H1 (cell line): ENCODE data around the gene GNG4. TPM values are rescaled to one million over a fixed set of nuclear protein-coding genes. Genes with fewer than 3 reads are reported as not detected.

ENCODE experiments used
- CTCF ChIA-PET: fragments of 300-600 bp; sonication (Branson Sonifier 250); formaldehyde crosslinking; loops from one replicate; lab custom pipeline; 2021; ENCODE audit not compliant: partially characterized antibody; lab: Charles Lee
- POLR2A ChIA-PET: fragments of 300-600 bp; sonication (Branson Sonifier 250); formaldehyde crosslinking; loops from one replicate; lab custom pipeline; 2021; ENCODE audit warnings: inconsistent platforms; ENCODE audit not compliant: partially characterized antibody; lab: Charles Lee
- DNase-seq, 2 experiments: peaks; one replicate each; pipeline versions ENCODE4 v3.0.0 to v3.0.0-alpha.2; 2010 to 2022; ENCODE audit warnings: low spot score in 2 of 2, low read depth in 1 of 2, mixed read lengths in 1 of 2
- FAIRE-seq: peaks from 2 replicates; lab custom pipeline; 2011; peaks lifted over from hg19 to GRCh38; lab: Jason Lieb, UNC
- H2AFZ ChIP-seq: 2 replicates; pipeline ENCODE4 v1.8.1; 2012; ENCODE audit warnings: low read length, inconsistent platforms
- H2AK5ac ChIP-seq: 2 replicates; pipeline ENCODE4 v1.6.1; 2013; ENCODE audit warnings: low read depth, low read length
- H2BK120ac ChIP-seq: replicated peaks from 2 replicates; pipeline ENCODE3; 2013; ENCODE audit warnings: low read depth, low read length, inconsistent platforms
- H2BK12ac ChIP-seq: 2 replicates; pipeline ENCODE4 v1.6.1; 2013; ENCODE audit warnings: low read depth, low read length
- H2BK15ac ChIP-seq: 2 replicates; pipeline ENCODE4 v1.6.1; 2013; ENCODE audit warnings: low read length
- H2BK20ac ChIP-seq: 2 replicates; pipeline ENCODE4 v1.6.1; 2013; ENCODE audit warnings: low read length
- H2BK5ac ChIP-seq: 2 replicates; pipeline ENCODE4 v1.6.1; 2013; ENCODE audit warnings: low read depth, low read length
- H3K14ac ChIP-seq: 2 replicates; pipeline ENCODE4 v1.6.1; 2013; ENCODE audit warnings: inconsistent platforms; ENCODE audit not compliant: insufficient read length
- H3K18ac ChIP-seq: 2 replicates; pipeline ENCODE4 v1.6.1; 2013; ENCODE audit warnings: low read length; ENCODE audit errors: extremely low read depth
- H3K23ac ChIP-seq: 2 replicates; pipeline ENCODE4 v1.6.1; 2013; ENCODE audit warnings: inconsistent platforms; ENCODE audit not compliant: insufficient read length
- H3K23me2 ChIP-seq: 2 replicates; pipeline ENCODE4 v1.6.1; 2013; ENCODE audit warnings: low read depth, low read length
- H3K27ac ChIP-seq: 2 replicates; pipeline ENCODE4 v1.6.1; 2011; ENCODE audit warnings: low read depth, low read length, inconsistent platforms
- H3K27me3 ChIP-seq, 4 experiments: replicated peaks in 1 of 4; 1 replicate in 1 of 4; 2 replicates in 3 of 4; pipeline versions ENCODE4 v1.6.1 to v1.8.1; 2011 to 2013; ENCODE audit warnings: low read length in 3 of 4, mild to moderate bottlenecking in 3 of 4, inconsistent platforms in 2 of 4, mixed read lengths in 2 of 4, moderate library complexity in 1 of 4; ENCODE audit not compliant: control insufficient read depth in 3 of 4, insufficient read depth in 3 of 4; ENCODE audit errors: extremely low read depth in 1 of 4
- H3K36me3 ChIP-seq, 4 experiments: 2 replicates each; pipeline versions ENCODE4 v1.6.1 to v1.8.1; 2011 to 2013; ENCODE audit warnings: mild to moderate bottlenecking in 4 of 4, low read length in 3 of 4, moderate library complexity in 2 of 4, control low read depth in 1 of 4, inconsistent platforms in 1 of 4; ENCODE audit not compliant: insufficient read depth in 4 of 4, control insufficient read depth in 2 of 4
- H3K4ac ChIP-seq: replicated peaks from 2 replicates; pipeline ENCODE3; 2013; ENCODE audit warnings: low read length, low read depth, mixed read lengths, inconsistent platforms; ENCODE audit not compliant: insufficient read length
- H3K4me1 ChIP-seq, 4 experiments: replicated peaks in 1 of 4; 1 replicate in 1 of 4; 2 replicates in 3 of 4; pipeline versions ENCODE4 v1.6.1 to v1.8.1; 2011 to 2013; ENCODE audit warnings: low read length in 3 of 4, inconsistent platforms in 2 of 4, mixed read lengths in 1 of 4; ENCODE audit not compliant: insufficient read depth in 4 of 4, control insufficient read depth in 3 of 4
- H3K4me2 ChIP-seq, 2 experiments: 2 replicates each; pipeline versions ENCODE4 v1.6.1 to v1.8.1; 2011 to 2013; ENCODE audit warnings: low read depth in 2 of 2, low read length in 2 of 2, control low read depth in 1 of 2, inconsistent platforms in 1 of 2, mild to moderate bottlenecking in 1 of 2; ENCODE audit not compliant: insufficient read depth in 1 of 2
- H3K4me3 ChIP-seq, 4 experiments: fragments of 200-600, 300-600 bp in 1 of 4; sonication (generic), shearing (Covaris generic), sonication (Bioruptor Twin) in 1 of 4; 2 replicates each; pipeline versions ENCODE4 v1.5.1 to v1.8.1; 2011 to 2016; ENCODE audit warnings: low read length in 4 of 4, low read depth in 3 of 4, control low read depth in 2 of 4, inconsistent platforms in 2 of 4, mild to moderate bottlenecking in 2 of 4, mixed read lengths in 1 of 4, moderate library complexity in 1 of 4; ENCODE audit not compliant: insufficient read depth in 2 of 4; ENCODE audit errors: extremely low read depth in 1 of 4
- H3K56ac ChIP-seq: replicated peaks from 2 replicates; pipeline ENCODE3; 2013; ENCODE audit warnings: low read depth, mild to moderate bottlenecking, mixed read lengths, low read length, inconsistent platforms; ENCODE audit not compliant: insufficient read length
- H3K79me1 ChIP-seq: 2 replicates; pipeline ENCODE4 v1.6.1; 2013; ENCODE audit warnings: low read depth, low read length, control low read depth
- H3K79me2 ChIP-seq, 2 experiments: 2 replicates each; pipeline versions ENCODE4 v1.6.1 to v1.8.1; 2012 to 2013; ENCODE audit warnings: low read length in 2 of 2, mild to moderate bottlenecking in 2 of 2, inconsistent platforms in 1 of 2; ENCODE audit not compliant: insufficient read depth in 2 of 2, control insufficient read depth in 1 of 2
- H3K9ac ChIP-seq, 4 experiments: replicated peaks in 1 of 4; 1 replicate in 1 of 4; 2 replicates in 3 of 4; pipeline versions ENCODE4 v1.6.1 to v1.8.1; 2011 to 2013; ENCODE audit warnings: low read depth in 3 of 4, low read length in 3 of 4, control low read depth in 2 of 4, mild to moderate bottlenecking in 2 of 4, moderate library complexity in 2 of 4, inconsistent platforms in 1 of 4; ENCODE audit errors: extremely low read depth in 1 of 4
- H3K9me3 ChIP-seq, 2 experiments: 2 replicates each; pipeline versions ENCODE4 v1.6.1 to v1.8.1; 2012 to 2013; ENCODE audit warnings: mild to moderate bottlenecking in 2 of 2, moderate library complexity in 2 of 2, control low read depth in 1 of 2, inconsistent platforms in 1 of 2, low read depth in 1 of 2, low read length in 1 of 2, mixed read lengths in 1 of 2; ENCODE audit not compliant: insufficient read depth in 2 of 2
- H4K20me1 ChIP-seq, 2 experiments: replicated peaks in 1 of 2; 2 replicates each; pipeline versions ENCODE3 to v1.8.1; 2011 to 2013; ENCODE audit warnings: inconsistent platforms in 2 of 2, low read length in 2 of 2, mild to moderate bottlenecking in 1 of 2; ENCODE audit not compliant: insufficient read depth in 2 of 2, control insufficient read depth in 1 of 2
- H4K5ac ChIP-seq: 2 replicates; pipeline ENCODE4 v1.6.1; 2013; ENCODE audit warnings: low read length, low read depth, mixed read lengths, inconsistent platforms; ENCODE audit not compliant: insufficient read length
- H4K8ac ChIP-seq: 2 replicates; pipeline ENCODE4 v1.8.0; 2013; ENCODE audit warnings: mild to moderate bottlenecking, moderate library complexity, low read length, inconsistent platforms; ENCODE audit not compliant: insufficient read depth; ENCODE audit errors: extremely low read depth
- H4K91ac ChIP-seq: replicated peaks from 2 replicates; pipeline ENCODE3; 2013; ENCODE audit warnings: low read length, mixed read lengths, inconsistent platforms; ENCODE audit not compliant: insufficient read length
- ATF2 ChIP-seq: IDR thresholded peaks from 2 replicates; pipeline ENCODE4 v1.6.1; 2012; ENCODE audit warnings: low read length, inconsistent platforms
- CBX5 ChIP-seq: fragments of 300-800, 300-1000 bp; sonication (generic); IDR thresholded peaks from 2 replicates; pipeline ENCODE4 v1.7.1; 2016; ENCODE audit warnings: antibody characterized with exemption, low read length, low read depth
- CTBP2 ChIP-seq: IDR thresholded peaks from 2 replicates; pipeline ENCODE4 v1.7.0; 2011; ENCODE audit warnings: borderline replicate concordance, mild to moderate bottlenecking, moderate library complexity, mixed read lengths, low read length; ENCODE audit not compliant: insufficient read depth, insufficient read length
- EZH2 ChIP-seq: fragments of 200-600 bp; sonication (generic); IDR thresholded peaks from 2 replicates; pipeline ENCODE4 v1.7.1; 2012; ENCODE audit warnings: low read depth, mild to moderate bottlenecking, moderate library complexity, low read length, inconsistent platforms; ENCODE audit not compliant: severe bottlenecking
- POU5F1 ChIP-seq: IDR thresholded peaks from 2 replicates; pipeline ENCODE4 v1.6.1; 2011; ENCODE audit warnings: low read depth, mild to moderate bottlenecking, low read length, moderate library complexity
- RNF2 ChIP-seq: fragments of 200-900, 300-1000 bp; sonication (generic); IDR thresholded peaks from 2 replicates; pipeline ENCODE4 v1.7.1; 2016; ENCODE audit warnings: borderline replicate concordance, low read depth, mild to moderate bottlenecking, antibody characterized with exemption, low read length; ENCODE audit not compliant: poor library complexity, severe bottlenecking; ENCODE audit errors: missing control alignments
- RXRA ChIP-seq: IDR thresholded peaks from 2 replicates; pipeline ENCODE4 v1.6.1; 2011; ENCODE audit warnings: low read depth, mild to moderate bottlenecking, low read length, moderate library complexity; ENCODE audit not compliant: insufficient read depth
- SP1 ChIP-seq: IDR thresholded peaks from 2 replicates; pipeline ENCODE4 v1.6.1; 2011; ENCODE audit warnings: low read depth, low read length
- SUZ12 ChIP-seq: fragments of 200-600 bp; sonication (generic); IDR thresholded peaks from 2 replicates; pipeline ENCODE4 v1.6.1; 2012; ENCODE audit warnings: mild to moderate bottlenecking, inconsistent platforms, low read length, moderate library complexity, mixed read lengths
- TAF1 ChIP-seq: IDR thresholded peaks from 2 replicates; pipeline ENCODE4 v1.6.1; 2011; ENCODE audit warnings: mild to moderate bottlenecking, low read depth, low read length
- TCF12 ChIP-seq: IDR thresholded peaks from 2 replicates; pipeline ENCODE4 v1.6.1; 2011; ENCODE audit warnings: low read depth, mild to moderate bottlenecking, low read length
- WGBS, 2 experiments: shearing (Covaris generic) in 1 of 2; methylation state at CpG; one replicate each; pipeline versions ENCODE4 v1.1.6 to v1.1.7; 2013 to 2015; ENCODE audit warnings: low lambda C conversion rate in 2 of 2, mixed read lengths in 2 of 2, inconsistent platforms in 1 of 2, low coverage in 1 of 2, missing lambda C conversion rate in 1 of 2; ENCODE audit not compliant: insufficient replicate concordance in 2 of 2, insufficient coverage in 1 of 2, insufficient read length in 1 of 2; ENCODE audit errors: extremely low coverage in 1 of 2, missing lambda C conversion rate in 1 of 2; 5-methylcytosine and 5-hydroxymethylcytosine counted together
- polyA plus RNA-seq, 7 experiments: library from polyadenylated mRNA; depleted of rRNA in 3 of 7; stranded (reverse) in 5 of 7; unstranded in 2 of 7; fragments of >200 nt in 5 of 7; fragments of 200-250 nt in 2 of 7; gene quantifications; 1 replicate in 5 of 7; 2 replicates in 1 of 7; 4 replicates in 1 of 7; pipeline versions ENCODE4 v1.2.1 to v1.2.3, GENCODE V29; 2011 to 2013; ENCODE audit warnings: missing spikeins in 2 of 7, mixed read lengths in 2 of 7
- total RNA-seq: library from RNA; stranded (reverse); fragmentation: NEBNext Ultra II Directional; extraction: Animal tissue kit (Norgen Biotek cat#: 25700); gene quantifications from 2 replicates; pipeline ENCODE4 v1.2.1, GENCODE V29; 2021

GNG4 gene
- total and polyA plus RNA-seq, 2 of the 8 experiments (the other 6 are each of a cell fraction or from before 2014, with no cell fraction given) = 95.5 to 96.8 TPM

- peak overlapping the region; percentile 64; the same call in 1 of the 2 replicates for H2BK12ac ChIP-seq
- no peak overlapping the region for H4K8ac ChIP-seq
- no peak overlapping the region for H2AFZ ChIP-seq
- FAIRE-seq (peak; percentile 74), DNase-seq (no peak)
- H2BK15ac ChIP-seq = no peak overlapping the region
- no peak overlapping the region for H2BK120ac ChIP-seq
- H4K20me1 ChIP-seq = no peaks in the 10 kb centered on the region
- no peak overlapping the region for H3K4ac ChIP-seq
- no peaks in the 10 kb centered on the region for H3K9me3 ChIP-seq
- peaks cover 0 to 20% (median 11%) of the 10 kb centered on the region in 4 experiments; a peak in 5 of 7 replicates for H3K4me1 ChIP-seq
- no peak overlapping the region for H3K18ac ChIP-seq
- H4K5ac ChIP-seq = no peak overlapping the region
- peak overlapping the region in 1 of 4 experiments; percentile 52; a peak in 1 of 8 replicates for H3K4me3 ChIP-seq
- H3K79me2 ChIP-seq = peaks cover 0 to 33% of the 10 kb centered on the region in 2 experiments; a peak in 2 of 4 replicates
- H2BK20ac ChIP-seq = 0 out of 2 replicates have a peak overlapping the region, but pooled peaks have one; percentile 40
- peak overlapping the region; percentile 78 for H3K27ac ChIP-seq
- no peaks in the 10 kb centered on the region; a peak in 1 of 8 replicates for H3K36me3 ChIP-seq
- no peak overlapping the region for H3K23ac ChIP-seq
- no peaks in the 10 kb centered on the region for H3K27me3 ChIP-seq
- no peak overlapping the region for H4K91ac ChIP-seq
- peak overlapping the region; percentile 68; the same call in 1 of the 2 replicates for H2BK5ac ChIP-seq
- WGBS, 2 experiments = 62% methylated on average over 3 of the region's 3 CpGs; no CpG with 5 or more reads in 1 of the 2 experiments
- H3K9ac ChIP-seq = no peak overlapping the region
- peaks cover 8% of the 10 kb centered on the region; the same call in 1 of the 2 replicates for H3K23me2 ChIP-seq
- H3K56ac ChIP-seq = no peak overlapping the region
- H2AK5ac ChIP-seq = no peak overlapping the region
- no peaks in the 10 kb centered on the region for H3K79me1 ChIP-seq
- ChIA-PET CTCF (interaction anchor here (1.2 kb wide), 1 partner anchor 10 kb away, joined by 4 read pairs; no protein-coding TSS in a partner anchor), POLR2A (interaction anchor here (0.9 to 2.0 kb wide), 8 partner anchors 9 to 164 kb away, joined by 3 to 6 read pairs (median 3); partner anchors contain the start of genes B3GALNT2 and GNG4)
- H3K14ac ChIP-seq = no peak overlapping the region
- no peak overlapping the region; a peak in 1 of 4 replicates for H3K4me2 ChIP-seq
- TF ChIP-seq TCF12 (no peak), SUZ12 (no peak), SP1 (0 out of 2 replicates have a peak, but pooled peaks have one; percentile 15), RNF2 (no peak), ATF2 (no peak), TAF1 (no peak), POU5F1 (no peak), EZH2 (no peak), CTBP2 (no peak), CBX5 (no peak), RXRA (no peak)
Measured at GRCh38 chr1:235669277-235669676, 19.7 kb upstream of the GNG4 start.
